Measurements from ENCODE around the gene CDK11A. TPM values are rescaled to one million over a fixed set of nuclear protein-coding genes. Genes with fewer than 3 reads are reported as not detected.
"Not testable (repeated sequence)": the region's sequence is repeated elsewhere in the genome, so short reads cannot be mapped to it uniquely, and the experiment has no call there.

Gene CDK11A
- total and polyA plus RNA-seq, 2 of the 8 experiments (the other 6 are each of a cell fraction or from before 2014, with no cell fraction given), result 15.0 to 45.6 TPM

DNA sequence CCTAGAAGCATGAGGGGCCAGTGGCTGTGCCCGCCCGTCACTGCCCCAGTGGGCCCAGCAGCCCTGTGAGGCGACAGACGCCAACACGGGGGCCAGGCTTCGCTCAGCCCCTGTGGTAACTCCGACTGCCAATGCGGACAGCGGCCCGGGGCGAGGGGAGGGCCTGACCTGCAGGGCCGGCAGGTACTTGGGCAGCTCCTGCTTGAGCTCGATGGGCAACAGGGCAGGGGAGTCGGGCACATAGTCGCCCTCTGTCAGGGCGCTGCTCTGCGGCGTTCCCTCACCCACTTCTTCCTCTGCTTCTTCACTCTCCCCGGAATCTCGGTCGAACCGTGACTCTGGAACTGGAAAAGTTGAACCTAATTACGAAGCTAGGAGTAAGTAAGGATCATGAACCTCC, 16.9 kb downstream of the CDK11A start:
- H4K5ac ChIP-seq (ENCODE audit: insufficient read length, low read depth, low read length); H3K9me3 ChIP-seq (ENCODE audit: insufficient read depth in 2 of 2, low read depth in 1 of 2, low read length in 1 of 2); H3K27ac ChIP-seq (ENCODE audit: low read depth, low read length); H3K9ac ChIP-seq (replicated peaks in 1 of 4; ENCODE audit: extremely low read depth in 1 of 4, low read depth in 3 of 4, low read length in 3 of 4); H2AK5ac ChIP-seq (ENCODE audit: low read depth, low read length); H2AFZ ChIP-seq (ENCODE audit: low read length); H4K8ac ChIP-seq (ENCODE audit: extremely low read depth, insufficient read depth, low read length); H4K91ac ChIP-seq (replicated peaks; ENCODE audit: insufficient read length, low read length); DNase-seq (ENCODE audit: low read depth in 1 of 2, low spot score in 2 of 2); H4K20me1 ChIP-seq (replicated peaks in 1 of 2; ENCODE audit: control insufficient read depth in 1 of 2, insufficient read depth in 2 of 2, low read length in 2 of 2); POLR2A ChIA-PET (ENCODE audit: partially characterized antibody); H3K4me1 ChIP-seq (replicated peaks in 1 of 4; ENCODE audit: control insufficient read depth in 3 of 4, insufficient read depth in 4 of 4, low read length in 3 of 4); H3K79me2 ChIP-seq (ENCODE audit: control insufficient read depth in 1 of 2, insufficient read depth in 2 of 2, low read length in 2 of 2); H2BK15ac ChIP-seq (ENCODE audit: low read length); H3K4me3 ChIP-seq (ENCODE audit: extremely low read depth in 1 of 4, insufficient read depth in 2 of 4, low read depth in 3 of 4, low read length in 4 of 4); H3K18ac ChIP-seq (ENCODE audit: extremely low read depth, low read length); H2BK5ac ChIP-seq (ENCODE audit: low read depth, low read length); H3K4me2 ChIP-seq (ENCODE audit: insufficient read depth in 1 of 2, low read depth in 2 of 2, low read length in 2 of 2); H2BK12ac ChIP-seq (ENCODE audit: low read depth, low read length); FAIRE-seq; H2BK20ac ChIP-seq (ENCODE audit: low read length); H3K79me1 ChIP-seq (ENCODE audit: low read depth, low read length); H3K23ac ChIP-seq (ENCODE audit: insufficient read length); CTCF ChIA-PET (ENCODE audit: partially characterized antibody); H3K14ac ChIP-seq (ENCODE audit: insufficient read length); H3K27me3 ChIP-seq (replicated peaks in 1 of 4; ENCODE audit: control insufficient read depth in 3 of 4, extremely low read depth in 1 of 4, insufficient read depth in 3 of 4, low read length in 3 of 4); H3K4ac ChIP-seq (replicated peaks; ENCODE audit: insufficient read length, low read depth, low read length); H3K23me2 ChIP-seq (ENCODE audit: low read depth, low read length); H3K56ac ChIP-seq (replicated peaks; ENCODE audit: insufficient read length, low read depth, low read length); H2BK120ac ChIP-seq (replicated peaks; ENCODE audit: low read depth, low read length): not testable (repeated sequence)
- peaks cover 0 to 17% (median 1%) of the 10 kb centered on the region in 4 experiments; a peak in 2 of 8 replicates for H3K36me3 ChIP-seq (ENCODE audit: control insufficient read depth in 2 of 4, insufficient read depth in 4 of 4, low read length in 3 of 4)
- WGBS, 2 experiments (ENCODE audit: extremely low coverage in 1 of 2, insufficient coverage in 1 of 2, insufficient read length in 1 of 2, insufficient replicate concordance in 2 of 2, low coverage in 1 of 2, low lambda C conversion rate in 2 of 2, missing lambda C conversion rate in 1 of 2), result 92% methylated on average over 6 of the region's 23 CpGs; no CpG with 5 or more reads in 1 of the 2 experiments

DNA sequence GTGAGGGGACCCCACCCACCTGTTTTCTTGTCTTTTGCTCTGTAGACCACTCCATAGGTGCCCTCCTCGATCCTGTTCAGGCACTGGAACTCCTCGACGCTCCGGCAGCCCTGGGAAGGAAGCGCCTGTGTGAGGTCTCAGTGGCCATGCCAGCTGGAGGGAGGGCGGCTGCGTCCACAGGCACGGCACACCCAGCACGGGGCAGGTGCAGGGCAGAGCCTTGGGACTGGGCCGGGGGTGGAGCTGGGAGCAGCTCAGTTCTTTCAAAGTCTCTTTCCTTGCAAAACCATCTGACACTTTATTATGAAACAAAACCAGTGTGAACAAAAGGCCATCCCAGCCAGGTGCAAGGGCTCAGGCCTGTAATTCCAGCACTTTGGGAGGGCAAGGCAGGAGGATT, 18.5 kb downstream of the CDK11A start:
- H2AFZ ChIP-seq (ENCODE audit: low read length); H3K4me3 ChIP-seq (ENCODE audit: extremely low read depth in 1 of 4, insufficient read depth in 2 of 4, low read depth in 3 of 4, low read length in 4 of 4); H4K5ac ChIP-seq (ENCODE audit: insufficient read length, low read depth, low read length); H4K91ac ChIP-seq (replicated peaks; ENCODE audit: insufficient read length, low read length); H4K8ac ChIP-seq (ENCODE audit: extremely low read depth, insufficient read depth, low read length); H3K4me1 ChIP-seq (replicated peaks in 1 of 4; ENCODE audit: control insufficient read depth in 3 of 4, insufficient read depth in 4 of 4, low read length in 3 of 4); DNase-seq (ENCODE audit: low read depth in 1 of 2, low spot score in 2 of 2); H3K27me3 ChIP-seq (replicated peaks in 1 of 4; ENCODE audit: control insufficient read depth in 3 of 4, extremely low read depth in 1 of 4, insufficient read depth in 3 of 4, low read length in 3 of 4); H3K23ac ChIP-seq (ENCODE audit: insufficient read length); H3K9ac ChIP-seq (replicated peaks in 1 of 4; ENCODE audit: extremely low read depth in 1 of 4, low read depth in 3 of 4, low read length in 3 of 4); CTCF ChIA-PET (ENCODE audit: partially characterized antibody); H2AK5ac ChIP-seq (ENCODE audit: low read depth, low read length); H3K79me2 ChIP-seq (ENCODE audit: control insufficient read depth in 1 of 2, insufficient read depth in 2 of 2, low read length in 2 of 2); H4K20me1 ChIP-seq (replicated peaks in 1 of 2; ENCODE audit: control insufficient read depth in 1 of 2, insufficient read depth in 2 of 2, low read length in 2 of 2); H3K18ac ChIP-seq (ENCODE audit: extremely low read depth, low read length); H3K4ac ChIP-seq (replicated peaks; ENCODE audit: insufficient read length, low read depth, low read length); H2BK120ac ChIP-seq (replicated peaks; ENCODE audit: low read depth, low read length); POLR2A ChIA-PET (ENCODE audit: partially characterized antibody); FAIRE-seq; H3K14ac ChIP-seq (ENCODE audit: insufficient read length); H3K9me3 ChIP-seq (ENCODE audit: insufficient read depth in 2 of 2, low read depth in 1 of 2, low read length in 1 of 2); H2BK15ac ChIP-seq (ENCODE audit: low read length); H3K4me2 ChIP-seq (ENCODE audit: insufficient read depth in 1 of 2, low read depth in 2 of 2, low read length in 2 of 2); H2BK20ac ChIP-seq (ENCODE audit: low read length); H3K27ac ChIP-seq (ENCODE audit: low read depth, low read length); H3K23me2 ChIP-seq (ENCODE audit: low read depth, low read length); H3K79me1 ChIP-seq (ENCODE audit: low read depth, low read length); H3K56ac ChIP-seq (replicated peaks; ENCODE audit: insufficient read length, low read depth, low read length); H2BK12ac ChIP-seq (ENCODE audit: low read depth, low read length); H2BK5ac ChIP-seq (ENCODE audit: low read depth, low read length): not testable (repeated sequence)
- peaks cover 0 to 17% (median 1%) of the 10 kb centered on the region in 4 experiments; a peak in 2 of 8 replicates for H3K36me3 ChIP-seq (ENCODE audit: control insufficient read depth in 2 of 4, insufficient read depth in 4 of 4, low read length in 3 of 4)
- 90% methylated on average over 2 of the region's 10 CpGs; no CpG with 5 or more reads in 1 of the 2 experiments for WGBS, 2 experiments (ENCODE audit: extremely low coverage in 1 of 2, insufficient coverage in 1 of 2, insufficient read length in 1 of 2, insufficient replicate concordance in 2 of 2, low coverage in 1 of 2, low lambda C conversion rate in 2 of 2, missing lambda C conversion rate in 1 of 2)
